Right atrium auricular region (tissue), 2 donors: ENCODE results near the gene GSTO2. TPM values are rescaled to one million over a fixed set of nuclear protein-coding genes. Genes with fewer than 3 reads are reported as not detected.

Experiments
- DNase-seq: peaks from one replicate; pipeline ENCODE4 v3.0.0-alpha.2; 2019; ENCODE audit warnings: low spot score
- H3K27ac ChIP-seq, 2 donors: fragments of 200-600 bp; sonication (generic); 1 replicate in 1 of 2; 2 replicates in 1 of 2; pipeline ENCODE4 v1.5.1; 2016 to 2019
- H3K27me3 ChIP-seq, 2 donors: fragments of 200-600 bp; sonication (generic); one replicate each; pipeline versions ENCODE4 v1.5.1 to v1.6.0; 2017 to 2019
- H3K36me3 ChIP-seq: fragments of 200-600 bp; sonication (generic); one replicate; pipeline ENCODE4 v1.5.1; 2016
- H3K4me1 ChIP-seq, 2 donors: fragments of 200-600 bp; sonication (generic); one replicate each; pipeline versions ENCODE4 v1.5.1 to v1.6.0; 2017 to 2019
- H3K4me3 ChIP-seq, 2 donors: fragments of 200-600 bp; sonication (generic); 1 replicate in 1 of 2; 2 replicates in 1 of 2; pipeline ENCODE4 v1.5.1; 2017 to 2019; ENCODE audit warnings: mild to moderate bottlenecking in 1 of 2, moderate library complexity in 1 of 2
- H3K9me3 ChIP-seq, 2 donors: fragments of 200-600 bp; sonication (generic); one replicate each; pipeline ENCODE4 v1.5.1; 2019
- CTCF ChIP-seq, 2 donors: fragments of 200-600 bp; sonication (generic); IDR thresholded peaks; one replicate each; pipeline ENCODE4 v1.5.1; 2019; ENCODE audit warnings: antibody characterized with exemption in 2 of 2
- total RNA-seq, 2 donors: library from RNA; depleted of rRNA; stranded (reverse); fragments of >200 nt; gene quantifications; one replicate each; pipeline ENCODE4 v1.1.0, GENCODE V29; 2016

Gene GSTO2
- total RNA-seq, 2 donors from 2014 or later, result 0.55 to 0.63 TPM

DNA sequence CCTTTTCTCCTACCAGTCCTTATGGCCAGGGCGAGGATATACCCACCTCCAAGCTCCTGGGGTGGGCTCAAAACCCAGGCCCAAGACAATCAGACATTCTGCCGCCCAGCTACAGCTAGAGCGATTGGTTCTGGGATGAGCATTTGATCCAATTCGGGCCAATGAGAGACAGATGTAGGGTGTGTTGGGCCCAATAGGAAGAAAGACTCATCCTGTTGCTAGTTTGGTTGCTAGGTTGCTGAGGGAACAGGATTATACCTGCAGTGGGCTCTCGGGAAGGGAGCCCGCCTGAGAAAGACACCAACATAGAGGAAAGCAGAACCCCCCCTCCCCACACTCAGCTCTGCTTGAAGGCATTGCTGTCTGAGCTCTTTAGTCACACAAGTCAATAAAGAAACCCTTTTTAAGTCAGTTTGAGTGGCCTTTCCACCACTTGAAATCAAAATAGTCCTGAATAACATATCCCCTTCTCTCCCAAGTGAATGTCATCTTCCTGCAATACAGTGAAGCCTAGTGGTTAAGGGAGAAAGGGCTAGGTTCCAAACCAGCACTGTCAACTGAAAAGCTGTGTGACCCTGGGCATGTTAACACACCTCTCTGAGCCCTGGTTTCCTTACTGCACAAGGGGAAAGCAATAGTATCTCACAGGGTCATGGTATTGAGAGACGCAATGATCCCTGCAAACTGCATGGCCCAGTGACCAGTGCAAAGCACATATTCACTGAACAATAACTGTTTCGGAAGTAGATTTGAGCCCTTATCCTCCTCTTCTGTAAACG lies 47.5 kb downstream of the GSTO2 start:
- Histone ChIP-seq H3K36me3 (peaks cover 44% of the 10 kb centered on the region), H3K27me3 (no peaks in the 10 kb centered on the region), H3K4me1 (peaks cover 0 to 82% of the 10 kb centered on the region in 2 donors), H3K9me3 (no peaks in the 10 kb centered on the region), H3K27ac (peak overlapping the region; percentile 99 to 100), H3K4me3 (no peak overlapping the region)
- no peak for DNase-seq
- TF ChIP-seq CTCF (IDR thresholded peaks at IDR 0.05), result no peak

DNA sequence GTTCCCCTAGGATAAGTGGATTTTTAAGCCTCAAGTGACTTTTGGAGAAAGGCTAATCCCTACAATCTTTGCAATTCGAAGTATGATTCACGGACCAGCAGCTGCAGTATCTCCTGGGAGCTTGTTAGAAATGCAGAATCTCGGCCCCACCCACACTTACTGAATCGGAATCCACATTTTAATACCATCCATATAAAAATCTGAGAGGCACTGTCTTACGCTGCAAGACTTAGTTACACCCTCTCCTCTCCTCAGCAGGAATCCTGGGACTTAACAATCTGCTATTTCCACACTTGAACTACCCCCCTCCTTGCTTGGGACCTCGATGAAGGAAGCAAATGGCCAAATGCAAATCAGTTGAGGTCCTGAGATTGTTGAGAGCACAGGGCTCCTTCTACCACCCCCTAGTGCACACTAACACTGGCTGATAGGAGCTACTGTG lies 48.3 kb downstream of the GSTO2 start:
- no peak overlapping the region for H3K4me3 ChIP-seq
- peaks cover 0 to 82% of the 10 kb centered on the region in 2 donors for H3K4me1 ChIP-seq
- peak overlapping the region; percentile 99 to 100 for H3K27ac ChIP-seq
- no peaks in the 10 kb centered on the region for H3K9me3 ChIP-seq
- no peak for DNase-seq
- no peaks in the 10 kb centered on the region for H3K27me3 ChIP-seq
- TF ChIP-seq CTCF (IDR thresholded peaks at IDR 0.05), result no peak
- peaks cover 36% of the 10 kb centered on the region for H3K36me3 ChIP-seq

DNA sequence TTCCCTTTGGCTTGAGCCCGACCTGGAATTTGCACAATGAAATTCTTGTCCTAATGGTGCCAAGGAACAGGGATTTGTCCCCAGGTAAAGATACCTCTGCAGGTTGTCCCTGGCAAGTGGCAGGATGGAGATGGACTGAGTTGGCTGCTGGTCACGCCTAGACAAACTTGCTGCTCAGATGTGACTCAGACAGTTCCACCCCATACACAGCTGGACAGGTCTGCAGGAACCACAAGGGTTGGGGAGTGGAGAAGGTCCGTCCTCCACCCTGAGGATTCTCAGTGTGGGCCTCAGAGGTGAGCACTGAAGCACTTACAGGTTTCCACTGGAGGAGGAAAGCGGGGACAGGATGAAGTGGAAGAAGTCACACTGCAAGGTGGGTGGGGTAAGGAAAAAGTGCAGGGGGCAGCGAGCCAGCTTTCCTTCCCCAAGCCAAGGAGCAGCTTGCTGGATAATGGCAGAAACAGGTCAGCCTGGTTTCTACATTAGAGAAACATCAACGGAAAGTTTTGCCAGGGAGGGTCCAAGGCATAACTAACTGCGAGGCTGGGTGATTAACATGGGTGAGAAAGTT lies 48.8 kb downstream of the GSTO2 start:
- Histone ChIP-seq H3K27me3 (no peaks in the 10 kb centered on the region), H3K27ac (peak overlapping the region; percentile 99 to 100), H3K4me1 (peaks cover 0 to 82% of the 10 kb centered on the region in 2 donors), H3K9me3 (no peaks in the 10 kb centered on the region), H3K4me3 (no peak overlapping the region), H3K36me3 (peaks cover 30% of the 10 kb centered on the region)
- no peak for DNase-seq
- no peak for TF ChIP-seq CTCF (IDR thresholded peaks at IDR 0.05)

GRCh38 chr10:104318326-104318725 lies 49.3 kb downstream of the GSTO2 start:
- DNase-seq, result no peak
- Histone ChIP-seq H3K27ac (peak overlapping the region; percentile 99 to 100), H3K27me3 (no peaks in the 10 kb centered on the region), H3K4me3 (no peak overlapping the region), H3K36me3 (peaks cover 25% of the 10 kb centered on the region), H3K9me3 (no peaks in the 10 kb centered on the region), H3K4me1 (peaks cover 0 to 82% of the 10 kb centered on the region in 2 donors)
- TF ChIP-seq CTCF (IDR thresholded peaks at IDR 0.05), result no peak

DNA sequence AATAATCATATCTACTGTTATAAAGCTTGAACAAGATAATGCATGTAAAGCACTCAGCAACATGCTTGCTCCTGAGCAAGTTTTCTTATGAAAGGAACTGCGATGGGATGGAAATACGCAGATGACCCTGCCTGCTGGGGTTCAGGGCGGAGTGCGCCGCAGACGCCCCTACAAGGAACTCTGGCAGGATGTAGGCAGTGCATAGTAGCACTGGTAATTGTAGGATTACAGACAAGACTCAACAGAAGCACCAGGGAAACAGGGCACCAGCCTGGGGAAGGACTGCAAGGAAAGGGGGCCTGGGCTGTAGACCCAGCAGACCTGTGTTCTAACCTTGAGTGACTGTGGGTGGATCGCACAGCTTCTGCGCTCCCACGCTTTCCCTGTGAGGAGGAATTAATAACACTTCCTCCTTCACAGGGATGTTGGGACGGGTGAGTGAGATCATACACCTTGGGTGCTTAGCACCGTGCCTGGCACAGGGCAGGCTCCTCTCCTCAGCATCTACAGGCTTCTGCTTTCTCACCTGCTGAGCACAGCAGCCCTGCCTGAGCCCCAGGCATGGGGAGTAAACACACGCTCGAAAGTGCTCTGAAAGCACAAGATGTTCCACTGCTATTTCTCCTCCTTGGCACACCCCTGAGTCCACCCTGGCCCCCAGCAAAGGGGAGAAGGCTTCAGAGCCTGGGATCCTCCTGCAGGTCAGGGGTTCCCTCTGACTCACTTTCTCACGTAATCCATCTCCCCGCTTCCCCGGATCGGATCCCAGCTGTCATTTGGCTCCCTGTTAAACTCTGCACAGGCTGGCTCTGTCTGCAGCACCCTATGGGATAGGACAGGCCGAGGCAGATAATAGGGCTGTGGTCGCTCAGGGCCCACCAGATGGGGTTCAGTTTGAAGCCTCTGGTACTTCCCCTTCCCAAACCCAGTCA lies 50.1 kb downstream of the GSTO2 start:
- peak overlapping the region; percentile 99 to 100 for H3K27ac ChIP-seq
- no peak overlapping the region for H3K4me3 ChIP-seq
- no peaks in the 10 kb centered on the region for H3K27me3 ChIP-seq
- H3K36me3 ChIP-seq, result peaks cover 23% of the 10 kb centered on the region
- no peak for DNase-seq
- no peaks in the 10 kb centered on the region for H3K9me3 ChIP-seq
- H3K4me1 ChIP-seq, result peaks cover 0 to 82% of the 10 kb centered on the region in 2 donors
- TF ChIP-seq CTCF (IDR thresholded peaks at IDR 0.05), result no peak
